ENCODE measurements around the gene TTLL8. TPM values are rescaled to one million over a fixed set of nuclear protein-coding genes. Genes with fewer than 3 reads are reported as not detected.

The TTLL8 gene
- total and polyA plus RNA-seq, 11 donors: not detected

GRCh38 chr22:50008151-50009040 is 49.7 kb downstream of the TTLL8 start:
- H3K27me3 ChIP-seq: peaks cover 9 to 46% (median 35%) of the 10 kb centered on the region in 9 donors
- H3K27ac ChIP-seq: no peak overlapping the region
- intact Hi-C loops (cut with DNase I): no loop called here
- no peaks in the 10 kb centered on the region for H3K9me3 ChIP-seq
- no peak overlapping the region for H3K4me3 ChIP-seq
- TF ChIP-seq, protein P1, sequence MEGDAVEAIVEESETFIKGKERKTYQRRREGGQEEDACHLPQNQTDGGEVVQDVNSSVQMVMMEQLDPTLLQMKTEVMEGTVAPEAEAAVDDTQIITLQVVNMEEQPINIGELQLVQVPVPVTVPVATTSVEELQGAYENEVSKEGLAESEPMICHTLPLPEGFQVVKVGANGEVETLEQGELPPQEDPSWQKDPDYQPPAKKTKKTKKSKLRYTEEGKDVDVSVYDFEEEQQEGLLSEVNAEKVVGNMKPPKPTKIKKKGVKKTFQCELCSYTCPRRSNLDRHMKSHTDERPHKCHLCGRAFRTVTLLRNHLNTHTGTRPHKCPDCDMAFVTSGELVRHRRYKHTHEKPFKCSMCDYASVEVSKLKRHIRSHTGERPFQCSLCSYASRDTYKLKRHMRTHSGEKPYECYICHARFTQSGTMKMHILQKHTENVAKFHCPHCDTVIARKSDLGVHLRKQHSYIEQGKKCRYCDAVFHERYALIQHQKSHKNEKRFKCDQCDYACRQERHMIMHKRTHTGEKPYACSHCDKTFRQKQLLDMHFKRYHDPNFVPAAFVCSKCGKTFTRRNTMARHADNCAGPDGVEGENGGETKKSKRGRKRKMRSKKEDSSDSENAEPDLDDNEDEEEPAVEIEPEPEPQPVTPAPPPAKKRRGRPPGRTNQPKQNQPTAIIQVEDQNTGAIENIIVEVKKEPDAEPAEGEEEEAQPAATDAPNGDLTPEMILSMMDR (IDR thresholded peaks at IDR 0.05): no peak
- TF ChIP-seq POLR2A (IDR thresholded peaks at IDR 0.05): no peak
- H3K4me1 ChIP-seq: peaks cover 0 to 10% (median 0%) of the 10 kb centered on the region in 12 donors
- DNase-seq: no peak
- WGBS, 4 donors: 78 to 82% (median 80%) methylated on average over 17 to 24 of the region's 24 CpGs
- no peak for ATAC-seq
- no peaks in the 10 kb centered on the region for H3K36me3 ChIP-seq

DNA sequence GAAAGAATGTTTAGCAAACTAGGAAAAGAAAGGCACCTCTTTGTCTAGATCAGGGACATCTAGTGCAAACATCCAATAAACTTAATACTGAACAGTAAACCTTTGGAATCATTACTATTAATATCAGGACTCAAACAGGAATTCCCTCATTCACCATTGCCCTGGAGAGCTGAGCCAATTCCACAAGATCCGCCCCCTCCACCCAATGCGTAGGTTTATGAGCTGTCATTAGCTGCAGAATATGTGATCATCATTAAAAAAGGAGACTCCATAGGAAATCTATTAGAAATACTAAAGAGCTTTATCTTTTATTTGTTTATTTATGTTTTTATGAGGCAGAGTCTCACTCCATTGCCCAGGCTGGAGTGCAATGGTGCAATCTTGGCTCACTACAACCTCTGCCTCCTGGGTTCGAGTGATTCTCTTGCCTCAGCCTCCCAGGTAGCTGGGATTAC is 51.0 kb downstream of the TTLL8 start:
- TF ChIP-seq, protein P1 (IDR thresholded peaks at IDR 0.05): no peak
- no peak for TF ChIP-seq POLR2A (IDR thresholded peaks at IDR 0.05)
- H3K9me3 ChIP-seq: no peaks in the 10 kb centered on the region
- DNase-seq: no peak
- no peak overlapping the region for H3K4me3 ChIP-seq
- 79 to 94% (median 90%) methylated on average over 3 of the region's 3 CpGs for WGBS, 4 donors
- ATAC-seq: no peak
- peaks cover 9 to 33% (median 24%) of the 10 kb centered on the region in 9 donors for H3K27me3 ChIP-seq
- no peaks in the 10 kb centered on the region for H3K36me3 ChIP-seq
- no peak overlapping the region for H3K27ac ChIP-seq
- peaks cover 0 to 10% (median 0%) of the 10 kb centered on the region in 12 donors for H3K4me1 ChIP-seq
- intact Hi-C loops (cut with DNase I): no loop called here

GRCh38 chr22:50004918-50005317 is 53.2 kb downstream of the TTLL8 start:
- Histone ChIP-seq H3K36me3 (no peaks in the 10 kb centered on the region), H3K4me1 (peaks cover 0 to 4% (median 0%) of the 10 kb centered on the region in 12 donors), H3K27ac (no peak overlapping the region), H3K4me3 (no peak overlapping the region), H3K27me3 (peaks cover 0 to 15% (median 10%) of the 10 kb centered on the region in 9 donors), H3K9me3 (no peaks in the 10 kb centered on the region)
- DNase-seq: no peak
- TF ChIP-seq, protein P1 (IDR thresholded peaks at IDR 0.05): no peak
- TF ChIP-seq POLR2A (IDR thresholded peaks at IDR 0.05): no peak
- intact Hi-C loops (cut with DNase I): no loop called here
- 66 to 80% (median 74%) methylated on average over 4 of the region's 4 CpGs for WGBS, 4 donors
- no peak for ATAC-seq

- intact Hi-C loops (cut with DNase I): no loop called here
- peaks cover 0 to 11% (median 0%) of the 10 kb centered on the region in 12 donors for H3K4me1 ChIP-seq
- H3K27me3 ChIP-seq: peaks cover 0 to 11% (median 8%) of the 10 kb centered on the region in 9 donors
- no peak for TF ChIP-seq POLR2A (IDR thresholded peaks at IDR 0.05)
- TF ChIP-seq, protein P1 (IDR thresholded peaks at IDR 0.05): no peak
- no peaks in the 10 kb centered on the region for H3K9me3 ChIP-seq
- ATAC-seq (peak in 2 of 4 donors; percentile 41 to 48), DNase-seq (peak in 1 of 5 donors; percentile 19)
- H3K27ac ChIP-seq: peak overlapping the region in 2 of 12 donors; percentile 38 to 39
- WGBS, 4 donors: 50 to 66% (median 57%) methylated on average over 7 of the region's 7 CpGs
- H3K36me3 ChIP-seq: no peaks in the 10 kb centered on the region
- H3K4me3 ChIP-seq: no peak overlapping the region
Measured at GRCh38 chr22:50002791-50003190, 55.3 kb downstream of the TTLL8 start.

Measured in heart left ventricle (tissue), 16 donors.